T follicular helper cell (primary cell): Measurements from ENCODE around the gene SERPINA3.
"Not testable (repeated sequence)": the region's sequence is repeated elsewhere in the genome, so short reads cannot be mapped to it uniquely, and the experiment has no call there.

Experiments used
- DNase-seq: peaks from one replicate; pipeline ENCODE4 v3.0.0-alpha.2; 2020; ENCODE audit warnings: low read depth

Gene SERPINA3

DNA sequence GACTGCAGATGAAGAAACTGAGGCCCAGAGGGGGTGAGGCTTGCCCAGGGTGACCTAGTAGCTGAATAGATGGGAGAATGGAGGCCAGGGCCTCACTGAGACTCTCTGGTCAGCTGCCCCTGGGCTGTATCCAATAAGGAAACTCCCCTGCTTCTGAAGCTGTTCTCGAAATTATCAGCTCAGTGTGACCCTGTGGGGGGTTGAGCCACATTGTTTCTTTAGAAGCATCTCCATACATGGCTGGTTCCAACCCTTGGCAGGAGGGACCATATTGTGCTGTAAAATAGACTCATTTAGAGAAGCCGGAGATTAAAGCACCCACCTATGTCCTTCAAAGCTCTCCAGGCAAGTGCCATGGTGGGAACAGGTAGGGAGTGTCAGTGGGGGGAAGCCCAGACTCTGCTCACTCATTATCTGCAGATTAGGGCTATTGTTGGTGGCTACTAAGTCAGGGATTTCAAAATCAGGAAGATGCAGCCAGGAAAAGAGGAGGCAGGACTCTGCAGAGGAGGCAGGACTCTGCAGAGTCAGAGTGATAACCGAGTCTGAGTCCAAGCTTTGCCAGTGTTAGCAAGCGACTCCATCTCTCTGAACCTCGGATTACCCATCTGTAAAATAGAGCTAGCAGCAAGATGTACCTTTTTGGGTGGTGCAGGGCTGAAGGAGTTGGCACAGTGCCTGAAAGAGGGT is 27.5 kb upstream of the SERPINA3 start:
- DNase-seq: no peak

DNA sequence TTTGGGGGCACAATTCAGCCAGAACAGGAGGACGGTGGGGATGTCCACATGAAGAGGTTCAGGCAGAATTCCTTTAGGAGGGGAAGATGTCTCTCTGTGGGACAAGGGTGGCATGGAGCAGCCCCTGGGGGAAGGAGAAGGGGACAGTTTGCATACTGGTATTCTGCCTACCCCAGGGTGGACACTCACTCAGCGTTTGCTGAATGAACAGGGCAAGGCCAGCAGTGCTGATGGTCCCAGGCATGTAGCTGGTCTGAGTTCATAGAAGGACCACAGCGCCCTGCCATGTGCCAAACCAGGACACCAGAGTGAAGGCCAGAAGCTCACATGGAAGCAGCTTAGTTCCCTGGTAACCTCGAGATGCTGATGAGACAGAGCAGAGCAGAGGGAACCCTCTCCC is 25.6 kb upstream of the SERPINA3 start:
- DNase-seq: no peak

- DNase-seq: no peak
These were observed 23.9 kb upstream of the SERPINA3 start for GRCh38 chr14:94588311-94588710.

DNA sequence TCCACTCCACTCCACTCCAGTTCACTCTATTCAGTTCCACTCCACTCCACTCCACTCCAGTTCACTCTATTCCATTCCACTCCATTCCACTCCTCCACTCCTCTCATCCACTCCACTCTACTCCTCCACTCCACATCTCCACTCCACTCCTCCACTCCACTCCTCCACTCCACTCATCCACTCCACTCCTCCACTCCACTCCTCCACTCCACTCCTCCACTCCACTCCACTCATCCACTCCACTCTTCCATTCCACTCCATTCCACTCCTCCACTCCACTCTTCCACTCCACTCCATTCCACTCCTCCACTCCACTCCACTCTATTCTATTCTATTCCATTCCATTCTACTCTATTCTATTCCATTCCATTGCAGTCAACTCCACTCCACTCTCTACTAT is 21.1 kb upstream of the SERPINA3 start:
- no peak for DNase-seq

DNA sequence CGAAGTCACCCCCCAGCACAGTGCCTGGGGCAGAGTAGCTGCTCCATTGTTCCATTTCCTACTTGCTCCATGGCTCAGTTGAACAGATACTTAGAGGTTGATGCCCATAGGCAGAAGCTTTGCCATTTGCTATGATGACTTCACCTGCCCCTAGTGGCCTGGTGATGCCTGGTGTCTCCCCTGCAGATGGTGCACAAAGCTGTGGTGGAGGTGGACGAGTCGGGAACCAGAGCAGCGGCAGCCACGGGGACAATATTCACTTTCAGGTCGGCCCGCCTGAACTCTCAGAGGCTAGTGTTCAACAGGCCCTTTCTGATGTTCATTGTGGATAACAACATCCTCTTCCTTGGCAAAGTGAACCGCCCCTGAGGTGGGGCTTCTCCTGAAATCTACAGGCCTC is 20.3 kb upstream of the SERPINA3 start:
- DNase-seq: no peak

- no peak for DNase-seq
These were observed 19.7 kb upstream of the SERPINA3 start for GRCh38 chr14:94592457-94592856.

DNA sequence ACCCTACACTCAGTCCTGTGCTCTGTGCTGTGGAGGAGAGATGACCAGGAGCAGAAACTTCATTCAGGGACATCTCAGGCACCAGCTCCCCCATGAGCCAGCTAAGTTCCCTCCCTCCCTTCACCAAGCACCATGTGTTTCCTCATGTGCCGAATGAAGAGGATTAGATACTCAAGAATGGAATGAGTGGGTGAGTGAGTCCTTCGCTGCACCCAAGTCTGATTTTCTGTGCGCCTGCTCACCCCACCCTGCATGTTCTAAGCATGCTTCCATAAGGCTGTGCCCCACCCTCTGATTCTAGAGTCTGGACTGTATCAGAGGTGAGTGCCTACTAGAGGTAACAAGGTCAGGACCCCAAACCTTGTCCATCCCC is 18.8 kb upstream of the SERPINA3 start:
- DNase-seq: no peak

DNA sequence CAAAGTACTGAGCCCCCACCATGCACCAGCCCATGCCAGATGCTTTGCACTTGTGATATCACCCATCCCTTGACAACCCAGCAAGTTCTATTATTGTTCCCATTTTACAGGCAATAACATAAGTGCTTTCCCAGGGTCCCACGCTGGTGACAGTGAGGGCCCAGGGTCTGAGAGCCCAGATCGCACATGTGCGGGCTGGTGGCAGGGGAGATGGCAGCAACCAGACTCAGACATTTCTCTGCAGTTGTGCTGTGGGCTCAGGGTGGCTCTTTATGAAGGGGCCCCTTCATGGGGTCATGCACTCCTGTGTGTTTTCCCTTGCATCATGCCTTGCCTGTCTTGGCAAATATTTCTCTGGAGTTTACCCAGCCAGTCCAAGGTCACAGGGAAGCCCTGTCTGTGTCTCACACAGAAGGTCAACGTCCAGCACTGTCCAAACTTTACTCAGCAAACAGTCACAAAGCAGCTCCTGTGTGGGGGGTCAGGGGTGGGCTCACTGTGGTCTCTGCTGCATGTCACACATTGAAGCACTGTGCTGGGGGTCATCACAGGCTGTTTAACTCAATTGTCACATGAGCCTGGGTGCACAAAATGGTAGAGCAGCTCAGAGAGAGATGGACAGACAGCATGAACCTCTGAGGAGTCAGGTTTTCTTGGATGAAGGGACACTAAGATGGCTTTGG is 18.3 kb upstream of the SERPINA3 start:
- no peak for DNase-seq

- DNase-seq: no peak
These were observed 17.8 kb upstream of the SERPINA3 start for GRCh38 chr14:94594441-94594840.

DNA sequence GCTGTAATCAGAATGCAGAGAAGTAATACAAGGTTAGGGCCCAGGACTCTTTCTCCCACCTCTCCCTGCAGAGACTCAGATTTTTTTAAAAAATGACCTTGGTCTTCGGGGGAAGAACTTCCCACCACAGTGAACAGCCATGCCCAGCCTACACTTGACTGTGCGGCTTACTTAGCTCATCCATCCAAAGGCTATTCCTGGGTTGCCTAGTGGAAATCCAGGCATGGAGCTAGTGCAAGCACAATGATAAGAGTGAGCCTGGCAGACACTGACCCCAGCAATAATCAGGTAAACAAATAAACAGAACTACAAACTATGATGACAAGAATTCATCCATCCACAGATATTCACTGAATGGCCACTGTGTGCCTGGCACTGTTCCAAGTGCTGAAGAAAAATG is 16.3 kb upstream of the SERPINA3 start:
- no peak for DNase-seq

GRCh38 chr14:94596361-94596760 is 15.8 kb upstream of the SERPINA3 start:
- no peak for DNase-seq

DNA sequence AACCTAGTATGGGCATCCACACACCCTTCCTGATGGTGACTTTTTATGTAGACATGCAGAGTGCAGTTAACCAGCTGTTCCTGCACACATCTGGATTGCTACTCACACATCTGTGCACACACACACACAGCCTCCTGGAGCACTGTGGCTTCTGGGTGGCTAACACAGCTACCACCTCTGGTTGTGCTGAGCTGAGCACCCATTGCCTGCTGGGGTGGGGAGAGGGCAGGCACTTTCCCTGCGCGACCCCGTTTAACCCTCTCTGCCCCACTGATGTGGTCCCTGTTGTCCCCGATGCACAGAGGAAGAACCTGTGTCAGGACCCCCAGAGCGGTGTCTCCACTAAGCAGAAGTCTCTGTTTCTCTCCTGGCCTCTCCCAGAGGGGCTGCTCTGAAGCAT is 14.4 kb upstream of the SERPINA3 start:
- DNase-seq: no peak

DNA sequence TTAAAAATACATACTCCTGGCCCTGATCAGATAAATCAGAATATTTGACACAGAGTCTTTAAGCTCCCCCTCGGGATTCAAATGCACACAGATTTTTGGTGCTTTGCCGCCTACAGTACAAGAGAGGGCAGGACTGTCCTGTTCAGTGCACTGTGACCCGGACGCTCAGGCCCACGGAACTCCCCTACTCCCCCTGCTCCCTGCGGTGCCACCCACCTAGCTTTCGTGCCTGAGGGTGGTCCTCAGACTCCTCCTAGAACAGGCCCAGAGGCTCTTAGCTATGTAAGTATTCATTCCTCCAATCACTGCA is 13.7 kb upstream of the SERPINA3 start:
- DNase-seq: no peak

DNA sequence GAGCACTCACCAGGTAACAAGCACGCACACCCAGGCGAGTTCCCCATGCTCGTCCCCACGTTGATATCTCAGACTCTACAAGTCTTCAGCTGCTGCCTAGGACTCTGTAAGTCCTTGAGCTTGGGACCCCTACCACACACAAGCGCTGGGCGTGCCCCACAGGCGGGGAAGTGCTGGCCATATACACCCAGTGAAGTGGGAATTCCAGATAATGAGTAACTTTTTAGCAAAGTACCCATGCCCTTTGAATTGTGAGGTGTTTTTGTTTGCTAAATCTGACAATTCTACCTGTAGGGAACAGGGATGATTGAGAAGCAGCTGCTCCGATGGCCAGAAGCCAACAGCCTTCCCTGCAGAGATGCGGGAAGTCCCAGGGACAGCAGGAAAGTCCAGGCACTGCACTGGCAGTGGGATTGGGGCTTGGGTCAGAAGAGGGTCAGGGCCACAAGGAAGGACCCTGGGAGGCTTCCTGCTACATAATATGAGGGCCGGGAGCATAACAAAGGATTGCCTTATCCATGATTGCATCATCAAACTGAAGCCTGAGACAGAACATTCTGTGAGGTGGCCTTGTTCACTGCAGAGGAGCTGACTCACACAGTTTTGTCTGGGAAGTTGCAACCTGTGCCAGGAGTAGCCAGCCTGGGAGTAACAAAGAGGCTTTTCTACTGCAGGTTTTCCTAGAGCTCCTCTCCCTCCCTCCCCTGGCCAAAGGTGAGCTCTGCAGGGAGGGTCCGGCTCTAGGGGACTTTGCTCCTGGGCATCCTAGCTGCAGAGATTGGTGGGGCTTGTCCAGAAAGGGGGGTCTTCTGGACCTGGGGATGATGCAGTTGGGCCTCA is 13.2 kb upstream of the SERPINA3 start:
- DNase-seq: no peak

DNA sequence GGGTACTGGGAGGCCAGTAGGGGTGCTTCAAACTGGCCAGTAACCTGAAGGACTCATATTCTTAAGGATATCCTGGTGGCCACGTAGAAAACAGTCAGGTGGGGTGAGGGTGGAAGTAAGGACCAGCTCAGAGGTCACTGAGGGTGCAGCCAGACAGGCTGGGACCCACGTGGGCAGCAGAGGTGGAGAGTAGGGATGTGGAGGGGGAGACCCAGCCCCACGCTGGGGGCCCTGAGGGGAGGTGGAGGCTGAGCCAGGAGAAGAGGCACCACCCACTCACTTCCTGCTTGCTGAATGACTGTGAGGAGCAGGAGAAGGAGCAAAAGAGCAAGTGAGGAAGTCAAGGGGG is 12.6 kb upstream of the SERPINA3 start:
- no peak for DNase-seq

DNA sequence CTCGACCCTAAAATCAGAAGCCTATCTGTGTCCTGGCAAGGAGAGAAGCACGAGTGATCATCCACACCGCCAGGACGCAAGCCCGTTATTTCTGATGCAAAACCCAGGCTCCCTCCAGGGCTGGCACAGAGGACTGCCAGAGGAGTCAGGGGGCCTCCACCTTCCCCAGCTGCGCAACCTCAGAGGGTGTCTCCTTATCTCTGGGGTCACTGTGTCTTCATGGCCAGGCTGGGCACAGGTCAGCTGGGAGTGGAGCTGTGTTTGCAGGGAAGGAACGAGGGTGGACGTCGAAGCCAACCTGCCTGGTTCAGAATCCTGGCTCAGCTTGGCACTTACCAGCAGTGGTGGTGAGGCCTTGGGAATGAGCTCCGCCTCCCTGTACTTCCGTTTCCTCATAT is 12.0 kb upstream of the SERPINA3 start:
- no peak for DNase-seq

GRCh38 chr14:94601884-94602391 is 10.3 kb upstream of the SERPINA3 start:
- DNase-seq: no peak

DNA sequence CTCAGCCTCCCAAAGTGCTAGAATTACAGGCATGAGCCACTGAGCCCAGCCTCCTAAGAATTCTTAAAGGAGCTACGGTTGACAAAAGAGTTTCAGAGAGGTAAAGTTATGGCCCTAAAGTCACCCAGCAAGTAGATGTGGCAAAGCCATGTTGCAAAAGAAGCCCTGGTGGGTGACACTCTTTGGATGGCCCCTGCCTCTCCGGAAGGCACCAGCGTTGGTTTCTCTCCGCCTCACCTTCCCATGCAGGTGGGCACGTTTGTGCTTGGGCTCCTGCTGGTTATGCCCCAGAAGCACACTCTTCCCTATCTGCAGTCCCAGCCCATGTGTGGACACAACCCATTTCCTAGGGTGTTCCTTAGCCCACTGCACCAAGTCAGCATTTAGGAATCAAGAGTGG is 9.5 kb upstream of the SERPINA3 start:
- DNase-seq: no peak

- DNase-seq: no peak
These were observed 6.8 kb upstream of the SERPINA3 start for GRCh38 chr14:94605361-94605760.

DNA sequence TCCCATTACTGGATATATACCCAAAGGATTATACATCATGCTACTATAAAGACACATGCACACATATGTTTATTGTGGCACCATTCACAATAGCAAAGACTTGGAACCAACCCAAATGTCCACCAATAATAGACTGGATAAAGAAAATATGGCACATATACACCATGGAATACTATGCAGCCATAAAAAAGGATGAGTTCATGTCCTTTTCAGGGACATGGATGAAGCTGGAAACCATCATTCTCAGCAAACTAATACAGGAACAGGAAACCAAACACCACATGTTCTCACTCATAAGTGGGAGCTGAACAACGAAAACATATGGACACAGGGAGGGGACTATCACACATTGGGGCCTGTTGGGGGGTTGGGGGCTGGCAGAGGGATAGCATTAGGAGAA is 3.2 kb upstream of the SERPINA3 start:
- not testable (repeated sequence) for DNase-seq

DNA sequence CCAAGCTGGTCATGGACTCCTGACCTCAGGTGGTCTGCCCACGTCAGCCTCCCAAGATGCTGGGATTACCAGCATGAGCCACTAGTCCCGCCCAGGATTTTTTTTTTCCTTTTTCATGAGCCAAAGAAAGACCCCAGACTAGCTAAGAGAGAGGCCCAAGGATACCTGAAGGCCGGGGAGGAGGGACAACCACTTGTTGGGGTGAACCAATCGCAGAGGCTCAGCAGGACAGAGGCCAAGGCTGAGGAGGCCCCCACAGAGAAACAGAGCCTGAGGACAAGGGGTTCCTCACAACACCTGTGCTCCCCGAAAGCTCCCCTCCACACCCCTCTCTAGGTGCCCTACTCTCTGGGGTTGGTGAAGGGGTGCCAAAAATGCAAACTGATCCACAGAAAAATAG is 1.0 kb upstream of the SERPINA3 start:
- no peak for DNase-seq

GRCh38 chr14:94612580-94613554 is 676 bp downstream of the SERPINA3 start:
- DNase-seq: no peak
